ENCODE results near the gene ANO10. TPM values are rescaled to one million over a fixed set of nuclear protein-coding genes. Genes with fewer than 3 reads are reported as not detected.

ANO10 gene
- total RNA-seq, 1 experiment from 2014 or later = 8.5 TPM

- no peaks in the 10 kb centered on the region for H3K36me3 ChIP-seq
- H3K4me1 ChIP-seq = 0 out of 2 replicates have a peak, but pooled peaks cover 3% of the 10 kb centered on the region
- no peak overlapping the region for H3K4me3 ChIP-seq
- DNase-seq = peak; percentile 4 to 22
- no peak overlapping the region for H3K27ac ChIP-seq
- no peaks in the 10 kb centered on the region for H3K9me3 ChIP-seq (replicated peaks)
- H3K27me3 ChIP-seq = no peaks in the 10 kb centered on the region
These were observed 17.0 kb upstream of the ANO10 start for GRCh38 chr3:43638594-43639447.

GRCh38 chr3:43637702-43638101 is 15.9 kb upstream of the ANO10 start:
- no peak for DNase-seq
- Histone ChIP-seq H3K9me3 (replicated peaks) (no peaks in the 10 kb centered on the region), H3K4me1 (0 out of 2 replicates have a peak, but pooled peaks cover 3% of the 10 kb centered on the region), H3K4me3 (no peak overlapping the region), H3K36me3 (no peaks in the 10 kb centered on the region), H3K27me3 (no peaks in the 10 kb centered on the region), H3K27ac (no peak overlapping the region)

- DNase-seq = no peak
- 0 out of 2 replicates have a peak, but pooled peaks cover 3% of the 10 kb centered on the region for H3K4me1 ChIP-seq
- H3K36me3 ChIP-seq = no peaks in the 10 kb centered on the region
- H3K4me3 ChIP-seq = no peak overlapping the region
- H3K9me3 ChIP-seq (replicated peaks) = no peaks in the 10 kb centered on the region
- no peak overlapping the region for H3K27ac ChIP-seq
- no peaks in the 10 kb centered on the region for H3K27me3 ChIP-seq
These were observed 11.2 kb upstream of the ANO10 start for GRCh38 chr3:43632986-43633385.

- no peak overlapping the region for H3K27ac ChIP-seq
These were observed 10.5 kb upstream of the ANO10 start for GRCh38 chr3:43632269-43632733.

DNA sequence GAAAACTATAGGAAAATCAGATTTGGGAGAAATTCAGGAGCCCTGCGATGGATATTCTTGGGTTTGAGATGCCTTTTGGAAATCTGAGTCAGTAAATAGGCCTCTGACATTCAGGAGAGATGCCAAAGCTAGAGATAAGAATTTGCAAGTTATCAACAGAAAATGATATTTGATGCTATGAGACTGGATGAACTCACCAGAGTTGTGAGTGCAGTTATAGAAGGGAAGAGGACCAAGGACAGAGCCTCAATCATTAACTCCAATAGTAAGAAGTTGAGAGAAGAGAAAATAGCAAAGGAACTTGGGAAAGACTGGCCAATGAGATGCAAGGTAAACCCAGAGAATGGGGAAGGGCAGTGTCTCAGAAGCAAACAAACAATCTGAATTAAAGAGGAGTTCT is 7.9 kb upstream of the ANO10 start:
- no peaks in the 10 kb centered on the region for H3K9me3 ChIP-seq (replicated peaks)
- no peak overlapping the region for H3K4me3 ChIP-seq
- DNase-seq = no peak
- no peaks in the 10 kb centered on the region for H3K4me1 ChIP-seq
- no peak overlapping the region for H3K27ac ChIP-seq
- no peaks in the 10 kb centered on the region for H3K27me3 ChIP-seq
- no peaks in the 10 kb centered on the region for H3K36me3 ChIP-seq

More at GRCh38 chr3:43632269-43632733, 10.5 kb upstream of the ANO10 start:
- H3K27me3 ChIP-seq = no peaks in the 10 kb centered on the region
- no peaks in the 10 kb centered on the region for H3K36me3 ChIP-seq
- 0 out of 2 replicates have a peak, but pooled peaks cover 3% of the 10 kb centered on the region for H3K4me1 ChIP-seq
- peak; percentile 8 to 20 for DNase-seq
- no peak overlapping the region for H3K4me3 ChIP-seq
- H3K9me3 ChIP-seq (replicated peaks) = no peaks in the 10 kb centered on the region

DNA sequence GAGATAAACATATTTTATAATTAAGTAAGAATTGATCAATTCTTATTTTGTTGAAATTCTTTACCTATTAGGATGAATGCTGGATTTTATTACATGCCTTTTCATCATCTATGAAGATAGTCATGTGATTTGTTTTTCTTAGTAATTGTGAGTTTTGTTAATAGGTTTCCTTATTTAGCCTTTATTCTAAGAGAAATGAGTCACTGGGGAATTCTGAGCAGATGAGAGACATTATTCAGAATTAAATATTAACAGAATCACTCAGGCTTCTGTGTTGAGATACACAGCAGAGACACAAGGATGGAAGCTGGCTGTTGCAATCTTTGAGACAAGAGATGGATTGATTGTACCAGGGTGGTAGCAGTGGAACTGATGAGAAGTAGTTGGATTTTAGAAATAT is 7.4 kb upstream of the ANO10 start:
- Histone ChIP-seq H3K4me1 (no peaks in the 10 kb centered on the region), H3K36me3 (no peaks in the 10 kb centered on the region), H3K27ac (no peak overlapping the region), H3K9me3 (replicated peaks) (no peaks in the 10 kb centered on the region), H3K4me3 (no peak overlapping the region), H3K27me3 (no peaks in the 10 kb centered on the region)
- no peak for DNase-seq

DNA sequence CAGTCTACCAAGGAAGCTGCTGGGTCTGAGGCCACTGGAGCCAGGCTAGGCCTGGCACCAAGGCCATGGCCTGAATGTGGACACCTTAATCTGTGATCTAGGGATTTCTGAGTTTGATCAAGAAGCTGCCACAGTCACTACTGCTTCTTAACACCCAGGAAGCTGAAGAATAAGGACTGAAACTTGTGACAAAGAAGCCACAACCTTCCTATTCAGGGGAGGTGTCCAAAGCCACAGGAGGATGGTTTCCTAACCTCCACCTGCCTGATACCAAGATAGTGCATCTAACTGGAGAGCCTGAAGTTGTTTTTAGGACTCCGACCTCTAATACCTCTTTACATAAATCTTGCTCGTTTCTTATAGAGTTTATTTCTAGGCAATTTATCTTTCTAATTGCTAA is 5.5 kb upstream of the ANO10 start:
- H3K36me3 ChIP-seq = no peaks in the 10 kb centered on the region
- H3K27ac ChIP-seq = no peak overlapping the region
- H3K9me3 ChIP-seq (replicated peaks) = no peaks in the 10 kb centered on the region
- H3K4me1 ChIP-seq = no peaks in the 10 kb centered on the region
- DNase-seq = no peak
- no peak overlapping the region for H3K4me3 ChIP-seq
- H3K27me3 ChIP-seq = no peaks in the 10 kb centered on the region

GRCh38 chr3:43624619-43625305 is 3.0 kb upstream of the ANO10 start:
- no peaks in the 10 kb centered on the region for H3K9me3 ChIP-seq (replicated peaks)
- H3K36me3 ChIP-seq = no peaks in the 10 kb centered on the region
- no peak overlapping the region for H3K4me3 ChIP-seq
- H3K4me1 ChIP-seq = no peaks in the 10 kb centered on the region
- DNase-seq = no peak
- no peaks in the 10 kb centered on the region for H3K27me3 ChIP-seq
- no peak overlapping the region for H3K27ac ChIP-seq

DNA sequence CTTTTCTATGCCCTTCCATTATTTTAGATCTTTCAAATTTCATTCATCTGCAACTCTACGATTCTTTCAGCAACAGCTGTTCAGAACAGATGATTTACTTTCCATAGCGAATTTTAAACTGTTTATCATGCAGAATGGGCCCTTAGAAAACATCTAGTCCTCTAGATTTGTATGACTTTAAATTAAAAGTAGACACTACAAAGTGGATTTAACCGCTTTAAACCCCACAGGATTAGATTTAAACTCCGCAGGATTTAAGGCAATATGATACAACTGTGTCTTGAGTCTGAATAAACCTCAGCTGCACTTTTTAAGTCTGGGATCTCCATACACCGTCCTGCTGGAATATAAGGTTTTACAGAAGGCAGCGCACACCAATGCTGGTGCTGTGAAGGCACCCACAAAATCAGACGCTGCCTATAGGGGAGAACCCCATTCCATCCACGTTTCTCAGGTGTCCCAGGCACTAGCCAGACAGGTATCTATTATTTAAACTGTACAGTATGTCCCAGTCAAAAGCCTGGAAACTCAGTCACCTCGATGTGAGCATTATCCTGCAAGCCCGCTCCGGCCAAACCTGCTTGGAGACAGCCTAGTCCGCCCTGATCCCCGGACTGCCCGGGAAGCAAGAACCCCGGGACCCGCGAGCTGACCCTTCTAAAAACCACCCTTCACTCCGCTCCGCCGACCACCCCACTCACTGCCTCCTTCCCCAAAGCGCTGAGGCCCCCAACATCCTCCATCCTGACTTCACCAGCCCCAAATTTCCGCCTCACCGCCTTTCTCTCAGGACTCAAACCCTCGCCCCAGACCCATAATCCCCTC is 768 bp downstream of the ANO10 start:
- Histone ChIP-seq H3K4me1 (no peaks in the 10 kb centered on the region), H3K27ac (peak overlapping the region; percentile 49), H3K36me3 (no peaks in the 10 kb centered on the region), H3K4me3 (peak overlapping the region; percentile 89), H3K27me3 (no peaks in the 10 kb centered on the region), H3K9me3 (replicated peaks) (no peaks in the 10 kb centered on the region)
- peak; percentile 9 to 57 for DNase-seq

DNA sequence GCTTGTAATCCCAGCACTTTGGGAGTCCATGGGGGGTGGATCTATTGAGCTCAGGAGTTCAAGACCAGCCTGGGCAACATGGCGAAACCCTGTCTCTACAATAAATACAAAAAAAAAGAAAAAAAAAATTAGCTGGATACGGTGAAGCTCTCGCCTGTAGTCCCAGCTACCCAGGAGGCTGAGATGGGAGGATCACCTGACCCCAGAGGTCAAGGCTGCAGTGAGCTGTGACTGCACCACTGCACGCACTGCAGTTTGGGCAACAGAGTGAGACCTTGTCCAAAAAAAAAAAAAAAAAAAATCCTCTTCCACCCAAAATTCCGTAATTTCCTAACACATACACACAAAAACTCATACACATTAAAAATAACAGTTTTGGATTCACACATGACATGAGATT is 2.2 kb downstream of the ANO10 start:
- no peak for DNase-seq
- no peaks in the 10 kb centered on the region for H3K4me1 ChIP-seq
- no peak overlapping the region for H3K27ac ChIP-seq
- no peaks in the 10 kb centered on the region for H3K27me3 ChIP-seq
- no peaks in the 10 kb centered on the region for H3K36me3 ChIP-seq
- H3K9me3 ChIP-seq (replicated peaks) = no peaks in the 10 kb centered on the region
- H3K4me3 ChIP-seq = no peak overlapping the region

DNA sequence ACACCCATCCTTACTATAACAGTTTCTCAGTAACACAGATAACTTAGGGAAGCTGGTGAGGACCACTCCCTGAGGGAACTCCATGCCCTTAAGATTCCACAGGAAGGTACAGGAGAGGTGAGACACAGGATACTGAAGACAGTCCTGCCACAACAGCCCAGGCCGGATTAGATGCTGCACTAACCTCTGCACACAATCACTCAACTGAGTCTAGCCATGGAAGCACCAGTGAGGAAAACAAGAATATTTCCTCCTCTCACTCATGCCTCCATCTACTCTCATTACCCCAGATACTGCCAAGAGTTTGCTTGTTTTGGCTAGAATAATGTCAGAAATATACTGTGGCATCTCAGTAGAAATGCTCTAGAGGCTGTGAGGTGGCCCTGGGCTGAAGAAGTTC is 3.7 kb downstream of the ANO10 start:
- no peak for DNase-seq
- H3K4me3 ChIP-seq = no peak overlapping the region
- H3K36me3 ChIP-seq = no peaks in the 10 kb centered on the region

DNA sequence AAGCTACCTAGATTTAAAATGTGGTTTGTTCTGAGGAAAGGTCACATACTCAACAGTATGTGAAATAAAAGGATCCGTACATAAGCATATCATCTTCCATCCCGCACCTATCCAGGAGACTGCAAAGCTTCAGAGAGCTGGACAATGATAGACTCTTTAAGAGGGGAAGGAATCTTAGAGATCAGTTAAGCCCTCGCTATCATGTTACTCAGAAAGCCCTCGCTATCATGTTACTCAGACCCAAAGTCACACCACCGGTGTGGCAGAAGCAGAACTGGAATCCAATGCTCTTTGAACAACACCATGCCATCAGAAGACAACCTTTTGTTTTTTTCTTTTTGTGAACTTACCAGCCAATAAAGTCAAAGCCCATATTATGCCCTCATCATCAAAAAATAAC is 5.8 kb downstream of the ANO10 start:
- H3K27ac ChIP-seq = no peak overlapping the region
- no peaks in the 10 kb centered on the region for H3K9me3 ChIP-seq (replicated peaks)
- DNase-seq = no peak
- H3K27me3 ChIP-seq = no peaks in the 10 kb centered on the region
- no peaks in the 10 kb centered on the region for H3K36me3 ChIP-seq
- H3K4me3 ChIP-seq = no peak overlapping the region
- no peaks in the 10 kb centered on the region for H3K4me1 ChIP-seq

More for the DNA sequence above, 3.7 kb downstream of the ANO10 start:
- H3K27ac ChIP-seq = no peak overlapping the region
- H3K27me3 ChIP-seq = no peaks in the 10 kb centered on the region
- no peaks in the 10 kb centered on the region for H3K9me3 ChIP-seq (replicated peaks)
- no peaks in the 10 kb centered on the region for H3K4me1 ChIP-seq

DNA sequence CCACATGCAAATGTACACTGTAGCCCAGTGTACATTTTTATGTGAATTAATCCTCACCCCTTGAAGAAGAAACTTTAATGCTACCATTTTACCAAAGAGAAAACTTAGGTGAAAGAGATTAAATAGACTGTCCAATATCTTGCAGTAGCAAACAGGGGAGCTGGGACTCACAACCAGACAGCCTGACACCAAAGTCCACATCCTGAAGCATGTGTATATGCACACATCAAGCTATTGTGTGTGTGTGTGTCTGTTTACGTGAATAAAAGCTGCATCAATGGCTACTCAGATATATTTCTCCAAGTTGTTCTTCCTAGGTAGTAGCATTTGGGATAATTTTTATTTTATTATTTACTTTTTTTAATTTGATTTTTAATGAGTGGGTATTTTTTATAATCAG is 6.7 kb downstream of the ANO10 start:
- no peaks in the 10 kb centered on the region for H3K4me1 ChIP-seq
- no peaks in the 10 kb centered on the region for H3K36me3 ChIP-seq
- H3K27me3 ChIP-seq = no peaks in the 10 kb centered on the region
- no peak overlapping the region for H3K27ac ChIP-seq
- DNase-seq = no peak
- no peaks in the 10 kb centered on the region for H3K9me3 ChIP-seq (replicated peaks)
- no peak overlapping the region for H3K4me3 ChIP-seq

- Histone ChIP-seq H3K4me1 (no peaks in the 10 kb centered on the region), H3K9me3 (replicated peaks) (no peaks in the 10 kb centered on the region), H3K36me3 (no peaks in the 10 kb centered on the region), H3K27ac (no peak overlapping the region), H3K4me3 (no peak overlapping the region), H3K27me3 (no peaks in the 10 kb centered on the region)
- no peak for DNase-seq
These were observed 7.8 kb downstream of the ANO10 start for GRCh38 chr3:43613976-43614375.

- no peaks in the 10 kb centered on the region for H3K36me3 ChIP-seq
These were observed 9.4 kb downstream of the ANO10 start for GRCh38 chr3:43612419-43612818.

More at GRCh38 chr3:43612419-43612818, 9.4 kb downstream of the ANO10 start:
- H3K27ac ChIP-seq = no peak overlapping the region
- H3K4me1 ChIP-seq = no peaks in the 10 kb centered on the region
- DNase-seq = no peak
- no peaks in the 10 kb centered on the region for H3K9me3 ChIP-seq (replicated peaks)
- H3K4me3 ChIP-seq = no peak overlapping the region
- H3K27me3 ChIP-seq = no peaks in the 10 kb centered on the region

All from SJCRH30 (cell line).